SJSA1 (cell line): ENCODE data around the gene MGAT5. TPM values are rescaled to one million over a fixed set of nuclear protein-coding genes. Genes with fewer than 3 reads are reported as not detected.

Source experiments
- DNase-seq, 2 experiments: peaks; one replicate each; pipeline ENCODE4 v3.0.0-alpha.2; 2015 to 2020; ENCODE audit warnings: low spot score in 2 of 2, low read depth in 1 of 2
- H3K27ac ChIP-seq: fragments of 250-450 bp; sonication (Bioruptor Pico); 2 replicates; pipeline ENCODE4 v1.5.1; 2020; ENCODE audit warnings: mild to moderate bottlenecking, moderate library complexity
- H3K27me3 ChIP-seq: fragments of 250-450 bp; sonication (Bioruptor Pico); replicated peaks from 2 replicates; pipeline ENCODE4 v1.5.1; 2020; ENCODE audit warnings: mild to moderate bottlenecking, moderate library complexity
- H3K36me3 ChIP-seq: fragments of 250-450 bp; sonication (Bioruptor Pico); 2 replicates; pipeline ENCODE4 v1.5.1; 2020; ENCODE audit warnings: mild to moderate bottlenecking
- H3K4me1 ChIP-seq: fragments of 250-450 bp; sonication (Bioruptor Pico); replicated peaks from 2 replicates; pipeline ENCODE4 v1.6.1; 2021; ENCODE audit warnings: mild to moderate bottlenecking
- H3K4me3 ChIP-seq: fragments of 250-450 bp; sonication (Bioruptor Pico); 2 replicates; pipeline ENCODE4 v1.5.1; 2020; ENCODE audit warnings: mild to moderate bottlenecking
- H3K9me3 ChIP-seq: fragments of 250-450 bp; sonication (Bioruptor Pico); replicated peaks from 2 replicates; pipeline ENCODE4 v1.5.1; 2020; ENCODE audit warnings: mild to moderate bottlenecking
- total RNA-seq: library from RNA; depleted of rRNA; stranded (reverse); fragments of >200 nt; shearing (Covaris generic); gene quantifications from 2 replicates; pipeline ENCODE4 v1.2.3, GENCODE V29; 2014

The MGAT5 gene
- total RNA-seq, 1 experiment from 2014 or later: 30.4 TPM

DNA sequence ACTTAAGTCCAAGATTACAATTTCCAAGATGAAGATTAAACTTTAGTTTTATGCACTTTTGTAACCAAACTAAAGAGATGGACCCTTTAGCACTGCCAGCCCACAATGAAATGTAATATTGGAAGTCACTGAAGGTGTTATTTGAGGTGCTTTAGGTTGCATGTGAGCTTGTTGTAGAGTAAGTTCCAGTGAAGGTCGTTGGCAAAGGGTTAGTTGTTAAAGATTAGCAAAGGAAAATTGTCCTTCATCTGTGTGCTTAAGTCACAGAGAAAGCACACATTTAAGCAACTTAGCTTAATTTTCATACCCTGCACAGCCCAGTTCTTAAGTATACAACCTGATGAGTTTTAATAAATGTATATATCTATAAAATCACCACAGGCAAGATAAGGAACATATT is 46.7 kb downstream of the MGAT5 start:
- H3K9me3 ChIP-seq: no peaks in the 10 kb centered on the region
- H3K27me3 ChIP-seq: no peaks in the 10 kb centered on the region
- DNase-seq: no peak
- H3K27ac ChIP-seq: no peak overlapping the region
- H3K36me3 ChIP-seq: no peaks in the 10 kb centered on the region
- no peaks in the 10 kb centered on the region for H3K4me1 ChIP-seq
- no peak overlapping the region for H3K4me3 ChIP-seq

DNA sequence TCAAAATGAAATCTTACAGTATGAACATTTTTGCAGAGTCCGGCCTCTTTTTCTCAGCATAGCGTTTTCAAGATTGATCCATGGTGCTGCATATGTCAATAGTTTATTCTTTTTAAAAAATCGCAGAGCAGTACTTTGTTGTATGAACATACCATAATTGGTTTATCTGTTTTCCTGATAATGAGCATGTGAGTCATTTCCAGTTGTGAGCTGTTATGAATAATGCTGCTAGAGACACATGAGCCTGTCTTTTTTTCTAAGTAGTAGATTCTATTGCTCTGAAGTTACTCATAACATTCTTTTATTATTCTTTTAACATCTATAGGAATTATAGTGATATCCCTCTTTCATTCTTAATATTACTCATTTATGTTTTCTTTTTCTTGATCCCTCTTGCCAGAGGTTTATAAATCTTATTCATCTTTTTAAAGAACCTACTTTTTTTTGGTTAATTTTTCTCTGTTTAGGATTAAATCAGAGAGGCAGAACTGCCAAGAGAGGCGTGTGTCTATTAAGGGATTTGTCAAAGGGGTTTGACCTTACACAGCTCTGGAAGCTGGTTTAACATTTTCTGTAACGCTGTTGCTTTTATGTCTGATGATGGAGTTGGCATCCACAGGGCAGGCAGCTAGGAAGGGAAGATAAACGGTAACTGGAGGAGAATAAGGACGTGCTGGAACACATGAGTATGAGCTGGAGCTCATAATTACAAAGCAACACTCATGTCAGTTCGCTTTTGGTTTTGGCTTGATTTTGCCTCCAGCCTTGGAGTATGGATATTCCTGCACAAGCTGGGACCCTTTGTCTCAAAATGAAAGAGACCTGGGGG is 47.4 kb downstream of the MGAT5 start:
- Histone ChIP-seq H3K27me3 (no peaks in the 10 kb centered on the region), H3K4me3 (no peak overlapping the region), H3K9me3 (no peaks in the 10 kb centered on the region), H3K27ac (no peak overlapping the region), H3K36me3 (no peaks in the 10 kb centered on the region), H3K4me1 (no peaks in the 10 kb centered on the region)
- DNase-seq: no peak

DNA sequence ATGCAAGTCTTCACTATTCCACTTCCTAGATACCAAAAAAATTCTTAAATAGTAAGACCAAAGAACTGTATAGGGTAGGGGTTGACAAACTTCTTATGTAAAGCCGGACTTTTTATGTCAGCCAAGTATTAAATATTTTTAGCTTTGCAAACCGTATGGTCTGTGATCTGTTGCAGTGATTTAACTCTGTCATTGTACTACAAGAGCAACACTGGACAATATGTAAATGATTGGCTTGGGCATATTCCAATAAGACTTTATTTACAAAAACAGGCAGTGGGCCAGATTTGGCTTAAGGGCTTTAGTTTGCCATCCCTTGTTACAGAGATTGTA is 48.0 kb downstream of the MGAT5 start:
- H3K27ac ChIP-seq: no peak overlapping the region
- H3K4me1 ChIP-seq: no peaks in the 10 kb centered on the region
- H3K4me3 ChIP-seq: no peak overlapping the region
- H3K36me3 ChIP-seq: no peaks in the 10 kb centered on the region
- DNase-seq: no peak
- H3K27me3 ChIP-seq: no peaks in the 10 kb centered on the region
- no peaks in the 10 kb centered on the region for H3K9me3 ChIP-seq

DNA sequence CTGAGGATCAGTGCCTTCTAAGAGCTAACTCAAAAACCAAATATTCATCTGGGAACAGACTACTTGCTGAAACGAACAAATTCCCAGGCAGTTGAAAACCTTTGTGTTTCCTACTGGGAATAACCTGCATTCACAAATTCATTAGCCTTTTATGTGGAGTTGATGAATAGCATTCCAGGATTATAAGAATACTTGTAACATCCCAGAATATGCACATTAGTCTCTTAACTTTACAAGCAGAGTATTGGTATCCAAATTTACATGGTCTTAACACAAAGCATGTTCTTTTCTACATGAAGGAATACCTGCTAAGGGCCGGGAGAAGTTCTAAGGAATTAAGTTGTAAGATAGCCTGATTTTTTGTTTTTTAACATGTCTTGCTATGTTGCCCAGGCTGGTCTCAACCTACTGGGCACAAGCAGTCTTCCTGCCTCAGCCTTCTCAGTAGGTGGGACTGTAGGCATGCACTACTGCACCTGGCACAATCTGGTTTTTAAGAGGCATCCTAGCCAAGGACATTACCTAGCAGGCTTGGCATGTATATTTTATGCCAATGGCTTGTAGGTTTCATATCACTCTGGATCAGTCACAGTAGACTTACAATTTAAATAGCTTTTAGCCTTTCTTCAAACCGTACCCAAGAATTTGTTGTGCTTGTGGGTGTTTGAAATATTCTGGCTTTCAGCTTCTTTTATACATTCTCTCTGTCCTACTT is 50.7 kb downstream of the MGAT5 start:
- Histone ChIP-seq H3K4me1 (no peaks in the 10 kb centered on the region), H3K27me3 (no peaks in the 10 kb centered on the region), H3K27ac (no peak overlapping the region), H3K9me3 (no peaks in the 10 kb centered on the region), H3K36me3 (no peaks in the 10 kb centered on the region), H3K4me3 (no peak overlapping the region)
- no peak for DNase-seq

DNA sequence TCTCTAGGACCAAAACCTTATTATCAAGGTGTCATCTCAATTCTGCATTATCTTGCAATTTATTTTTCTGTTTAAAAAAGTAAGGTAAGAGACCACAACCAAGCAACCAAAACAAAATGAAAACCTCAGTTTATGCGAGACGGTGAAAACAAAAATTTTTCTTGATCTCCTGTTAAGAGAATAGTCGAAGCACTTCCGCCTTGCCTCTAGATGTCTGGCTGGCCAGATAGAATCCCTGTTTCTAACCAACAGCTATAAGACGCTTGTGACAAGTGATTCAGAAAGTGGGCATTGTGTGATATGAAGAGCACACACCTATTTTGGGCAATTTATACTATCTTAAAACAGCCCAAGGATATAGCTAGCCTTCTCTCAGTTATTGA is 51.2 kb downstream of the MGAT5 start:
- no peaks in the 10 kb centered on the region for H3K9me3 ChIP-seq
- H3K4me1 ChIP-seq: no peaks in the 10 kb centered on the region
- no peaks in the 10 kb centered on the region for H3K36me3 ChIP-seq
- DNase-seq: no peak
- no peaks in the 10 kb centered on the region for H3K27me3 ChIP-seq
- H3K27ac ChIP-seq: no peak overlapping the region
- H3K4me3 ChIP-seq: no peak overlapping the region

DNA sequence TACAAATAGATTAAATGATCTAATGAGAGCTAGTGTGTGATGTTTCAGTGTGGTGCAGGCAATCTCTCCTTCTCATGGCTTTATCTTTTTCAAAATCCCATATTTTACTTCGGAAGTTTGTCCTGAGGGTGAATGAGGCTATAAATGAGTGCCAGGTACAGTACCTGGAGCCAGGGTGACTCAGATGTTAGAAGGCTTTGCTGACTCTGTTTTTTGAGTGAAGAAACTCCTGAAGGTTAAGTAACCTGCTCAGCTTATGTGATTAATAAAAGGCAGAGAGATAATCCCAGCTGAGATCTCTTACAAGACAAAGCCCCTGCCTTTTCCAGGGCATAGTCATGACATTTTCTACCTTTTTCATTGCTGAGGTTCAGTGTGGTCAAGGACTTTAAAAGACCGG is 52.6 kb downstream of the MGAT5 start:
- Histone ChIP-seq H3K4me3 (no peak overlapping the region), H3K36me3 (no peaks in the 10 kb centered on the region), H3K9me3 (no peaks in the 10 kb centered on the region), H3K4me1 (no peaks in the 10 kb centered on the region), H3K27ac (no peak overlapping the region), H3K27me3 (no peaks in the 10 kb centered on the region)
- no peak for DNase-seq

DNA sequence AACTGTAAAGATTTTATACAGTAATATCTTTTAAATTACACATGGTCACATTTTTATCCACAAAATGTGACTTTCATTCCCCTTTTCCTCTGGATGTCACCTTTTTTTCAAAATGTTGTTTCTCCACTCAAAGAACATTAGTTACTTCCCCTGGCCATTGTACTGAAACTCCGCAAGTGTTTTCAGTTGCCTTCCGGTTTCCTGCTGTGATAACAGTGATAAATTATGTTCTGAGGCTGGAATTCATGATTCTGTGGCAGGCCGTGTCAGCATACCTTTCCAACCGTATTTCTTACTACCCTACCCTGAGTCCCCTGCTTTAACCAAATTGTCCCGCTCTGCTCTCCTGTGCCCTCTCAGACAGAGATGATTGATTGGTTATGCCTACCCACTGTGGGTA is 53.5 kb downstream of the MGAT5 start:
- H3K27me3 ChIP-seq: no peaks in the 10 kb centered on the region
- H3K27ac ChIP-seq: no peak overlapping the region
- DNase-seq: no peak

DNA sequence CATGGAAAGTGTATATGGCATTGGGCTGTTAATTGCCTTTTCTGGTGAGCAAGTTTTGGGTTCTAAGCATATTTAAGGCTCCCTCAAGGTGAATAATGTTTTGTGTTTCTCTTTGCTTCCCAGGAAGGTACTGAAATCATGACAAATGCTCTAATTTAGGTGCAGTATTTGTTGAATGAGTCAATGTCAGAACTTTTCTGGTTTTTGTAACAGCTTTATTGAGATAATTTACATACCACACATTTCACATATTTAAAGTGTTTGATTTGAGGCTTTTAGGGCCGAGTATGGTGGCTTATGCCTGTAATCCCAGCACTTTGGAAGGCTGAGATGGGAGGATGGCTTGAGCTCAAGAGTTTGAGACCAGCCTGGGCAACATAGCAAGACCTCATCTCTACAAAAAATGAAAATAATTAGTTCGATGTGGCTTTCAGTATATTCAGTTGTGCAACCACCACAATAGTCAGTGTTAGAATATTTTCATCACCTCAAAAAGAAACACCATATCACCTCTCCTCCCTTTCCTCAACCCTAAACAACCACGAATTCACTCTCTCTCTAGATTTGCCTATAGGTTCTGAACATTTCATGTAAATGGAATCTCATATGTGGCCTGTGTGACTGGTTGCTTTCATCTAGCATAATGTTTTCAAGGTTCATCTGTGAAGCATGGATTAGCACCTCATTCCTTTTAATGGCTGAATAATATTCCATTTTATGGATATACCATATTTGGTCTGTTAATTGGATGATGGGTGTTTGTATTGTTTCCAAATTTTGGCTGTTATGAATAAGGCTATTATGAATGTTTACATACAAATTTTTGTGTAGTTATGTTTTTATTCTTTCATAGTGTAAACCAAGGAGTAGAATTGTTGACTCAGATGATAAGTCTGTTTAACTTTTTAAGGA is 54.9 kb downstream of the MGAT5 start:
- no peaks in the 10 kb centered on the region for H3K9me3 ChIP-seq
- H3K4me3 ChIP-seq: no peak overlapping the region
- no peaks in the 10 kb centered on the region for H3K4me1 ChIP-seq
- DNase-seq: no peak
- no peaks in the 10 kb centered on the region for H3K27me3 ChIP-seq
- H3K27ac ChIP-seq: no peak overlapping the region
- no peaks in the 10 kb centered on the region for H3K36me3 ChIP-seq

More for the DNA sequence above, 53.5 kb downstream of the MGAT5 start:
- H3K4me1 ChIP-seq: no peaks in the 10 kb centered on the region
- H3K9me3 ChIP-seq: no peaks in the 10 kb centered on the region
- H3K36me3 ChIP-seq: no peaks in the 10 kb centered on the region
- no peak overlapping the region for H3K4me3 ChIP-seq

DNA sequence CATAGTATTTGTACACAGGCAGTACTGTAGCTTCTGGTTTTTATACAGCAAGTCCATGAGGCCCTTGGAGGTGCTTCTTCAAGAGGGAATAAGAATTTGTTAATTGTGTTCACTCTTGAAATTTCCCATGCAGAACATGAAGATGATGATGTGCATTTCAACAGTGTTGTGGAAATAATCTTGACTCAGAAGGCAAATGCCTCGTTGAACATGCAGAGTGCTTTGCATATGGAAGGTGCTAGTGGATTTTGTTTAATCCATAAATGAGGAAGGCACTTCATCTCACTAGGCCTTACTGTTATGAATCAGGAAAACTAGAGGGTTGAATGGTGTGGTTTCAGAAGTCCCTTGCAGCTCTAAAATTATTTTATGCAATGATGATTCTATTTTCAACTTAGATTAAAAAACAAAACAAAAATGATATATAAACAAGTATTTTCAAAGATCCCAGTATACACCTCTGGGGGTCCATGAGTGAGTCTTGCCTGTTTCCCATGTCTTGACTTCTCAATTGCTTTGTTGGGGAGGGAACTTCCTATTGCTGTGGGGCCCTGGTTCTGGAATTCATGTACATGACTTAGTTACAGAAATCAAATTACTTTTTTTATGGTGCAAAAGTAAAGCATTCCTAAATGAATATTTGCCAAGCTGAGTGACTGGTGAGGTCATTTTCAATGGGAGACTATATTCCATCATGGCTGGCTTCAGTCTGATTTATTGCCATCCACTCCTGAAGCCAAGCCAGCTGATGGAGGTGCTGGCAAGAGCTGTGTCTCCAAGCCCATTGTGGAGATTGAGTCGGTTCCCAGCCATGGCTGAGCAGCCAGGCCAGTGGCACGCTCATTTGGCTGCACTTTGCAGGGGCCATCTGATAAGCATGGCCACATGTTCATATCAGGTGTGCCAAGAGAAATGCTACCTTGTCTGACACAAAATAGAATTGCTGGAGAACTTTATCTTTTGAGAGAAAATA is 56.5 kb downstream of the MGAT5 start:
- Histone ChIP-seq H3K27ac (no peak overlapping the region), H3K4me3 (no peak overlapping the region), H3K27me3 (no peaks in the 10 kb centered on the region), H3K9me3 (no peaks in the 10 kb centered on the region), H3K4me1 (no peaks in the 10 kb centered on the region), H3K36me3 (no peaks in the 10 kb centered on the region)
- DNase-seq: no peak

DNA sequence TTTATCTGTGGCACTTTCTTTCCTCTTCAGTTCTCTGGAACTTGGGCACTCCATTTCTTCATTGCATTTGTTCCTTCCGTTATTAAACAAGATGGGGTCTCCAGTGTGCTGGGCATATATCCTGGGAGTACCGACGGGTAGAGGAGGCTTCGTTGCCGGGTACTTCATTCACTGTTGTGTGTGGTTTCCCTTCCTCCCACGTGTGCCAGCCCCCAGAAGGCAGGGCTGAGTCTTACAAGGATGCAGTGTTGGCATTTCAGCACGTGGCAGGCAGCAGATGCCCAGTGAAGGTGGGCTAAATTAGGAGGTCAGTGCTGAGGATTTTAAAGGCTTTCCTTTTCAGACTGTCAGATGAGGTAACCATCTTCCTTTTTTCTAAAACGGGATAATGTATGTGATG is 58.6 kb downstream of the MGAT5 start:
- no peaks in the 10 kb centered on the region for H3K9me3 ChIP-seq
- no peaks in the 10 kb centered on the region for H3K36me3 ChIP-seq
- H3K27me3 ChIP-seq: no peaks in the 10 kb centered on the region
- no peak overlapping the region for H3K27ac ChIP-seq
- no peaks in the 10 kb centered on the region for H3K4me1 ChIP-seq
- no peak for DNase-seq
- H3K4me3 ChIP-seq: no peak overlapping the region

DNA sequence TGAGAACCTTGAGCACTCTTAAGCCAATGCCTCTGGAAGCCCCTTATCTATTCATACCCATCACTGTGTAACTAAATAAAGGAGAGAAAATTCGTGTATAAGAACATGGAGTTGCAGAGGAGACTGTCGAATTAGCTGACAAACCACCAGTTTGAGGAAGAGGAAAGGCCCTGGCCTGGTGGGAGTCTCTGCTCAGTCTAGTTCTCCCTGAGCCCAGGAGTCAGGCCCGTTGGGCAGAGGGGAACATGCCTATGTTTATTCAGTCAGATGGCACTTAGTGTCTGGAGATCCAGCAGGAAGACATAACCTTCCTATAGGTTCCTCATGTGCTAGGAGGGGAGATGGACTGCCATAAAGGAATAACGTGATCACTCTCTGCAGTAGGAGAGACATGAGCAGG is 60.3 kb downstream of the MGAT5 start:
- Histone ChIP-seq H3K4me3 (no peak overlapping the region), H3K27ac (no peak overlapping the region), H3K4me1 (no peaks in the 10 kb centered on the region), H3K36me3 (no peaks in the 10 kb centered on the region), H3K27me3 (no peaks in the 10 kb centered on the region), H3K9me3 (no peaks in the 10 kb centered on the region)
- DNase-seq: no peak

DNA sequence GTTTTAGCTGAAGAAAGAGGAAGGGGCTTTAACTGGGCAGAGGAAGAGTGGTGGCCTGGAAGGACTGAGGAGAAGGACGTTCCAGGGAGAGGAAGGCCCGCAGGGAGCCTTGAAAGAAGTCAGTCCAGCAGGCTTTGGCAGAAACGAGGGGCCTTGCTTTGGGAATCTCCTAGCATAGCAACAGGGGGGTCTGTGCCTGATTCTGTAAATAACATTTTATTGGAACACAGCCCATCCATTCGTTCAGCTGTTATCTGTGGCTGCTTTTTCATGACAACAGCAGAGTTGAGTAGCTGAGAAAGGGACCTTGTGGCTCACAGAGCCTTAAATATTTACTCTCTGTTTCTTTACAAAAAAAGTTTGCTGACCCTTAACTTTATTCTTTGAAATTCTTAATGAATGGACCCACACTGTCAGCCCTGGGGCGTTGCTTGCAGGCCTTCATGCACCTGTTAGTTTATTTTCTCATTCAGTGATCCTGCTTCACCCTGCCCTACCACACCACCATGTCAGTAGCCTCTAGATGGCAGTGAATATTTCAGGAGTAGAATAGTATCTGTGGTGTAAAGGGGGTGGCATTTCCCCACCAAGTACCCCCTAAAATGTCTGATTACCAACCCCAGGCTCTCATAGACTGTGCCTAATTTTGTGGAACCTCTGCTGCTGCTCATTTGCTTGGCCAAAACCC is 61.0 kb downstream of the MGAT5 start:
- Histone ChIP-seq H3K4me3 (no peak overlapping the region), H3K27me3 (no peaks in the 10 kb centered on the region), H3K9me3 (no peaks in the 10 kb centered on the region), H3K27ac (no peak overlapping the region), H3K36me3 (no peaks in the 10 kb centered on the region), H3K4me1 (no peaks in the 10 kb centered on the region)
- no peak for DNase-seq

DNA sequence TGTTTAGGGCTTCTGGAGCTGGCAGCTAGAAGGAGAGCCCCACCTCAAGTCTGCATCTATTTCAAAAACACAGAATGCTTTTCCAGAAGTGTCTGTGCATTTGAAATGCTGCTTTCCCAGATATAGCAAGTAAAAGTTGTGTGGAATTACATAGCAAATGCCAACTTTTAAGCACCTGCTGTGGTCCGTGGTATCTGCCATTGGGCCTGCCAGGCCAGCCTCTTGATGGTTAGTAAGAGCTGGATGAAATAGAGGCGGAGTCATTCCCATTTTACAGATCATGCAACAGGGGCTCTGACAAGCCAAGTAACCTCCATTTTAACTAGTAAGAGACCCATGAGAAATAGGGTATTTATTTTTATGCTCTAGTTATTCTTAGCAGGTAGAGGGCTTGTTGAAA is 61.6 kb downstream of the MGAT5 start:
- Histone ChIP-seq H3K27me3 (no peaks in the 10 kb centered on the region), H3K9me3 (no peaks in the 10 kb centered on the region), H3K4me1 (no peaks in the 10 kb centered on the region), H3K27ac (no peak overlapping the region), H3K4me3 (no peak overlapping the region), H3K36me3 (no peaks in the 10 kb centered on the region)
- no peak for DNase-seq
